OCI-LY3 (cell line): ENCODE results near the gene CABP4.

ENCODE experiments used
- CTCF ChIP-seq: fragments of 200-600, 300-600 bp; sonication (generic); IDR thresholded peaks from 2 replicates; pipeline ENCODE4 v1.5.1; 2014; ENCODE audit warnings: antibody characterized with exemption, low read length, low read depth
- EZH2phosphoT487 ChIP-seq: fragments of 200-600 bp; shearing (Covaris generic); IDR thresholded peaks from 2 replicates; pipeline ENCODE4 v1.6.1; 2018; ENCODE audit warnings: antibody characterized with exemption, mixed run types, low read depth

- no peak for TF ChIP-seq CTCF
- TF ChIP-seq EZH2phosphoT487: no peak
Measured at GRCh38 chr11:67490727-67491065, 35.5 kb downstream of the CABP4 start.
